HL-60/S4 (cell line): Measurements from ENCODE around the gene DDX54.

ENCODE experiments used
- in situ Hi-C: fragments of 300-500 bp; cut with MboI; formaldehyde crosslinking; loops from 2 replicates; pipeline ENCODE4 v1.14.3; 2022; ENCODE audit warnings: low sequenced_read_pairs

The DDX54 gene

DNA sequence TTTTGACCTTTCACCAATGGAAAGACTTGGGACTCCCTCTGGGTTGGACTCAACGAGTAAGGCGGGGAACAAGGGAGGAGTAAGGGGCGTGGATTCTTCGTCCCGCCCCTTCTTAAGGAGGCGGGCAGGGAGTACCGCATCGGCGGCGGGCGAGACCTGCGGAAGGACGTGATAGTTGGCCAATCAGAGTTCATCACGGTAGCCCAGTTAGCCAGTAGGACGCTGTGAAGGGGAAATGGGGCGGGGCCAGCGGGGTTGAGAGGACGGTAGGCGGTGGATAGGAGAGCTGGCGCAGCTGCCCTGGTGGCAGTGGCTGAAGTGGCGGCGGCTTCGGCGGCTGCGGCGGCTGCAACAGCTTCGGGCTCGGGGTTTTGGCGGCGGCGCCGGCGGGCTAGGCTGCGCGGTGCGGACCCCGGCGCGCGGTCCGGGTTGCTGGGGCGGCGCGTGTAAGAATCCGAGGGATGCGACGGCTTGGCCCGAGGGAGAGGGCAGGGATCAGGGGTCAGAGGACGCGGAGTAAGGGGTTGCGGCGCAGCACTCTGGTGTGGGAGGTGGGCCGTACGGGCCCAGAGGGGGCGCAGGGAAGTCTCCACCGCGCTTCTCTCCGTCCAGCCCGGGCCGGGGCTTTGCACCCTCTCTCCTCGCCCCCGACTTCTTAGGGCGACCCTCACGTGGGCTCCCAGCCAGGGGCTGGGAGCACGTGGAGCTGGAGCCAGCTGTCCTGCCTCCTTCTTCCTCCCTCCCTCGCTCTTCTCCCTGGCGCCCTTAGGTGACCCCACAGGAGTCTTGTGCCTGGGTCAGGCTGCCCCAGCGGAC is 36.1 kb upstream of the DDX54 start, which contains the start of gene TPCN1:
TPCN1 (plus strand) TSS at position 284 of the 816 bp plus-strand sequence. CDS start 5,389 bp downstream, outside the sequence.
- in situ Hi-C loops, result loop anchor here (25.0 kb wide), 1 partner anchor 641 kb away; no protein-coding TSS in a partner anchor

DNA sequence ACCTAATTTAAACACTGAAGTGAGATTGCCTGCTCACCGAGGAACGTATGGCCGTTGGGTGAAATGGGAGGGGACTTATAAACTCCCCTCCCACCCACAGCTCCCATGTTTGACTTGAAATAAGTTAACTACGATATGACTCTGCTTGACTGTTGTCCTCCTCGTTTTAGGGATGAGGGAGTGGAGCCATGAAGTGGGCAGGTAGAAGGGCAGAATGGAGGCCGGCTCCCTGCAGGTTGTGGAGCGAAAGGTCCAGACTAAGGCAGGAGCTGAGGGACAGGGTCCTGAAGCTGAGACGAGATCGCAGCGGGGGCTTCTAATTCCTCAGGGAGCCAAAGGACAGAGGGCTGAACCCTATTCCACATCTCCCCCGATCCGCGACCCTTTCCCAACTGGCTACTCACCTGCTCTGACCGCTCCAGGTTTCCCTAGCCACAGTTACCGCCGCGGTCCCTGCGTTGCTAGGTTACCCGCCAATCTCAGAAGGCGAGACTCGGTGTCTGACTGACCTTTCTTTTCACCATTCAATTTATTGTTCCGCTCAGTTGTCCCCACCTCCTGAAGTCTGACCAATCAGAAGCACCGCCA is 35.4 kb upstream of the DDX54 start:
- in situ Hi-C loops, result loop anchor here (25.0 kb wide), 1 partner anchor 642 kb away; no protein-coding TSS in a partner anchor

DNA sequence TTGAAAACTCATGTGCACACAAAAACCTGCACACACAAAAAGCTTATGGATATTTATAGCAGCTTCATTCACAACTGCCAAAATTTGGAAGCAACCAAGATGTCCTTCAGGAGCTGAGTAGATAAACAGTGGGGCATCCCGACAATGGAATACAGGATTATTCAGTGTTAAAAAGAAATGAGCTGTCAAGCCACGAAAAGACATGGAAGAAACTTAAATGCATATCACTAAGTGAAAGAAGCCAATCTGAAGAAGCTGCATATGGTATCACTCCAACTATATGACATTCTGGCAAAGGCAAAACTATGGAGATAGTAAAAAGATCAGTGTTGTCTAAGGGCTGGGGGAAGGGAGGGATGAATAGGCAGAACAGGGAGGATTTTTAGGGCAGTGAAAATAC is 30.7 kb upstream of the DDX54 start:
- in situ Hi-C loops, result loop anchor here (25.0 kb wide), 1 partner anchor 646 kb away; no protein-coding TSS in a partner anchor

DNA sequence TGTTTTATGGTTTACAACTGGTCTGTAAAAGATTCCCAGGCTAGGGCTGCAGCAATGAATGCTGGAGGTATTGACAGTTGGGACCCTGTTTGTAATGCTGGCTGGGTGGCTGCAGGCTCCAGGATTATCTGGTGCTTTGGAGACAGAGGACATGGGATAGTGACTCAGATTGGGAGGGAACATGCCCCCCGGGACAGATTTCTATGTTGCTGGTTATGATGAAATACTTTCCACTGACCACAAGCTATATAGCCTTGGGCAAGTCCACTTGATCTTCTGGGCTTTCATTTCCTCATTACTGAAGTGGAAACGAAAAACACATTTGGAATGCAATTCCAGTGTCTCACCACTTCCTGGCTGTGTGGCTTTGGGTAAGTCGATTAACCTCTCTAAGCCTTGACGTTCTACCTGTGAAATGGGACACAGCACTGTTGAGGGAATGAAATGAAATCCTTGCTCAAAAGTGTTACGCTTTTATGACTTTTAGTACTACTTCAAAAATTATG is 29.7 kb upstream of the DDX54 start:
- in situ Hi-C loops, result loop anchor here (25.0 kb wide), 1 partner anchor 647 kb away; no protein-coding TSS in a partner anchor

DNA sequence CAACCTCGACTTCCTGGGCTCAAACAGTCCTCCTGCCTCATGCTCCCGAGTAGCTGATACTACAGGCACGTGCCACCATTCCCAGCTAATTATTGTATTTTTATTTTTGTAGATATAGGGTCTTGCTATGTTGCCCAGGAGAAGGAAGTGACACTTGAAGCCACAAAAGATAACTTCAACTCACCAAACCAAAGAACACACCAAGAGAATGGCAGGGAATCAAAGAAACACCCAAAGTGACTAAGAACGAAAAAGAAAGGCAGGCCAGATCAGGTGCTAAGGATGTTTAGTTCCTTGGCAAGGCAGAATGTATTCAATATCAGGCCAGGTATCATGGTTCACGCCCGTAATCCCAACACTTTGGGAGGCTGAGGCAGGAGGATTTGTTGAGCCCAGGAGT is 25.9 kb upstream of the DDX54 start:
- in situ Hi-C loops, result loop anchor here (25.0 kb wide), 1 partner anchor 651 kb away; no protein-coding TSS in a partner anchor

DNA sequence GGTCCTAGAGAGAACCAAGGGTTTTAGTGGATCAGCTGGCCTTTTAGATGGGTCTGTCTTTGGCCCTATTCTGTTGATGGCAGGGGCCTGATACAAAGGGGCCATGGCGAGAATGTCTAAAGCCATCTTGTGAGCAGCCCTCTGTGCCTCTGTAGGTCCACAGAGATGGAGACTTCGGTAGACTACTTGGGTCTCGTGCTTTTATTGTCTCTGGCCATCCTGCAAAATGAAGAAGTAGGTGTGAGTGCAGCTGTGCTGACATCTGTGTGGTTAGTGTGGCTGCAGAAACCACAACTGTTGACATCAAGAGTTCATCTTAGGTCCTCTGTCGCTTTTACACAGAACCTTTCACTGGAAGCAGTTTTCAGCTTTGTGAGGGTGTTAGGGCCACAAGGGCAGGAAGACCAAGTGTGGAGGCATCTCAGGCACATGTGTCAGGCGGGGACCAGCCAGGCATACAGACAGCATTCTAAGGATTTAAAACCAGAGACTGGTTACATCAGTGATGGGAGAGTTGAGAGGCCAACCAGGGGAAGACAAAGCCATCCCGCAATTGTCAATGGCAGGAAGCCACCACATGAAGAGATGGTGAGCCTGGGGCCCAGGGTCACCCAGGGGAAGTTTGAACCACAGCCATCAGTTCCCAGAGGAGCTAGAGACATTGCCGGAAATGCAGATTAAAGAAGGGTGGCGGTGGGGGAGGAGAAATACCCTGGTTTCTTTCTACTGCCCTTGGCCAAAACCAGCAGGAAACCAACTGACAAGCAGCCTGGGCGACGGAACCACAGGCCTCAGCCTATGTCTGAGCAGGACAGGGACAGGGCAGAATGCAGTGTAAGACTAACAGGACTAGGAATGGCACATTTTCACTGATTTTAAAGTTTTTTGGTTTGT is 23.0 kb upstream of the DDX54 start:
- in situ Hi-C loops, result loop anchor here (10.0 to 25.0 kb wide), 2 partner anchors 207 to 654 kb away; no protein-coding TSS in a partner anchor

DNA sequence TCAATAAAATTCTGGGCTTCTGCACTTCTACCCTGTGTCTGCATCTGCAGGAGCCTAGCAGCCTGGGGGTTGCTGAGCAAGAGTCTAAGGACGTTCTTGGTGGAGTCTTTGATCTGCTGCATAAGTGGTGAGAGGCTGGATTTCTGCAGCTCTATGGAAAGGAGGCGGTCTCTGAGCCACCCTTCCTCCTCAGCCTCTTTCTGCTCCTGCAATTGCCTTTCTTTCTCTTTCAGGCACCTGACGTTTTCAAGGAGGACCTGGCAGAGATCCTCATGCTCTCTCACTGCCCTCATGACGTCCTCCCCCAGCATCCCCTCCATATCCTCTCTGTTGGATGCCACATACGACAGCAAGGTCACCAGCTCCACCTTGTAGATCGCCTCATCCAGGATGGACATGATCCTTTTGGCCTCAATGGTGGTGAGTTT is 22.3 kb upstream of the DDX54 start:
- in situ Hi-C loops, result loop anchor here (10.0 to 25.0 kb wide), 2 partner anchors 207 to 655 kb away; no protein-coding TSS in a partner anchor

DNA sequence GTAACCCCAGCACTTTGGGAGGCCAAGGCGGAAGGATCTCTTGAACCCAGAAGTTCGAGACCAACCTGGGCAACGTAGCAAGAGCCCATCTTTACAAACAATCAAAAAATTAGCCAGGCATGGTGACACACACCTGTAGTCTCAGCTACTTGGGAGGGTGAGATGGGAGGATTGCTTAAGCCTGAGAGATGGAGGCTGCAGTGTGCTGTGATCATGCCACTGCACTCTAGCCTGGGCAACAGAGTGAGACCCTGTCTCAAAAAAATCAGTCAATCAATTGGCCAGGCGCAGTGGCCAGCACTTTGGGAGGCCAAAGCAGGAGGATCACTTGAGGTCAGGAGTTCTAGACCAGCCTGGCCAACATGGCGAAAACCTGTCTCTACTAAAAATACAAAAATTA is 21.5 kb upstream of the DDX54 start:
- in situ Hi-C loops, result loop anchor here (10.0 to 25.0 kb wide), 2 partner anchors 208 to 655 kb away; no protein-coding TSS in a partner anchor

DNA sequence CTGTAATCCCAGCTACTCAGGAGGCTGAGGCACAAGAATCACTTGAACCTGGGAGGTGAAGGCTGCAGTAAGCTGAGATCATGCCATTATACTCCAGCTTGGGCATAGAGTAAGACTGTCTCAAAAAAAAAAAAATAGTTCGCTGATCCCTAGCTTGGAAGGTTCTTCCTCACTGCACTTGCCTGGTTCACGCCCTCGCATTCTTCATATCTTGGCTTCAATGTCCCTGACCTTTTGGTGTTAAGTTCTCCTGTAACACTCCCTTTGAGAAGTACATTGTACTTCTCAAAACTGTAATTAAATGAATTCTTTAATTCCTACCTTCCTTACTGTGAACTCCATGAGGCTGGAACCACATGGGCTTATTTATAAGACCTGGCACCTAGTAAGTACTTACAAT is 19.5 kb upstream of the DDX54 start:
- in situ Hi-C loops, result loop anchor here (10.0 to 25.0 kb wide), 2 partner anchors 210 to 657 kb away; no protein-coding TSS in a partner anchor

DNA sequence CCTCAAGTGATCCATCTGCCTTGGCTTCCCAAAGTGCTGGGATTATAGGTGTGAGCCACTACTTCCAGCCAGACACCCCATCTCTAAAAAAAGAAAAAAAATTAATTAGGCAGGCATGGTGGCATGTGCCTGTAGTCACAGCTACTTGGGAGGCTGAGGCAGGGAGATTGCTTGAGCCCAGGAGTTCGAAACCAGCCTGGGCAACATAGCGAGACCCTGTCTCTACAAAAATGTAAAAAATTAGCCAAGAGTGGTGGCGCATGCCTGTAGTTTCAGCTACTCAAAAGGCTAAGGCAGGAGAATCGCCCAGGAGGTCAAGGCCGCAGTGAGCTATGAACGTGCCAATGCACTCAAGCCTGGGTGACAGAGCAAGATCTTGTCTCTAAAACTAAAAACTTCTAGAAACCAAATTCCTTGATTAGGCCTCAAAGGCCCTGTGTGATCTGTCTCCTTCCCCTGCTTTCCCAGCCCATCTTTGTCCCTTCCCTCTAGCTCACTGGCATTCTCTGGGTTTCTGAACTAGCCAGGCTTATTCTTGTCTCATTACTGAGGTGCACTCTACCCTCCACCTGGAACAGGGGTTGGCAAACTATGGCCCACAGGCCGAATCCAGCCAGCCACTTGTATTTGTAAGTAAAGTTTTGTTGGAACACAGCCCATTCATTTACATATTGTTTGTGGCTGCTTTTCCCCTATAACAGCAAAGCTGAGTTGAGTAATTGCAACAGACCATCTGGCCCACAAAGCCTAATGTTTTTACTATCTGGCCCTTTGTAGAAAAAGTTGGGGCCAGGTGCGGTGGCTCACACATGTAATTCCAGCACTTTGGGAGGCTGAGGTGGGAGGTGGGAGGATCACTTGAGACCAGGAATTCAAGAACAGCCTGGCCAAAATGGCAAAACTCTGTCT is 18.8 kb upstream of the DDX54 start:
- in situ Hi-C loops, result loop anchor here (10.0 to 25.0 kb wide), 2 partner anchors 211 to 658 kb away; no protein-coding TSS in a partner anchor

DNA sequence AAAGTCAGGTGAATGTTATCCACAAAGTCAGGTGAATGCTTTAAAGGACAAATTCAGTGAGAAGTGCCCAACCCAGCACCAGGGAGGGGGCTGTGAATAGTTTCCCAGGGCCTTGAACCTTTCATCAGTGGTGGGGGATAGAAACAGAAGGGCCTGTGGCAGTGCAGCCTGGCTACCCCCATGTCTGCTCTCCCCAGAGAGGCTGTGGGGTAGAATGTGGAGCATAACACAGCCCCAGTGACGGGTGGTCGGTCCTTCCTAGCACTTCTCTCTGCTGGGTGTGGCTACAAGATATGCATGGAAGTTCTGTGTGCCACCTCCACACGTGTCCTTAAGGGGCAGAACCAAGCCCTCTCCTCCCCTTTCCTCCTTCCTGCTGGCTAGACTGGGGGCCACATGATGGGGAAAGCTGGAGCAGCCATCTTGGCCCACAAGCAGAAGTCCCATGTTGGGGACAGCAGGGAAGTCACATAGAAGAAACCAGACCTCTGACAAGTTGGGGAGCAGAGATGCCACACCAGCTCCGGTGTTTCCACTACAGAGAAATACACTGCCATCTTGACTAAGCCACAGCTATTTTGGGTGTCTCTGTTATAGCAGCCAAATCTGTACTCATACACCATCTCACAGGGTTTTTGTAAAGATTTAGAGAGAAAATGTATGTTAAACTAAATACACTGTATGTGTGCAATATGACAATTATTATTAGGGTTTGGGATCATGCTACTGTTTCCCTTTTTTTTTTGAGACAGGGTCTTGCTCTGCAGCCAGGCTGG is 17.2 kb upstream of the DDX54 start:
- in situ Hi-C loops, result loop anchor here (10.0 to 25.0 kb wide), 2 partner anchors 212 to 660 kb away; no protein-coding TSS in a partner anchor

DNA sequence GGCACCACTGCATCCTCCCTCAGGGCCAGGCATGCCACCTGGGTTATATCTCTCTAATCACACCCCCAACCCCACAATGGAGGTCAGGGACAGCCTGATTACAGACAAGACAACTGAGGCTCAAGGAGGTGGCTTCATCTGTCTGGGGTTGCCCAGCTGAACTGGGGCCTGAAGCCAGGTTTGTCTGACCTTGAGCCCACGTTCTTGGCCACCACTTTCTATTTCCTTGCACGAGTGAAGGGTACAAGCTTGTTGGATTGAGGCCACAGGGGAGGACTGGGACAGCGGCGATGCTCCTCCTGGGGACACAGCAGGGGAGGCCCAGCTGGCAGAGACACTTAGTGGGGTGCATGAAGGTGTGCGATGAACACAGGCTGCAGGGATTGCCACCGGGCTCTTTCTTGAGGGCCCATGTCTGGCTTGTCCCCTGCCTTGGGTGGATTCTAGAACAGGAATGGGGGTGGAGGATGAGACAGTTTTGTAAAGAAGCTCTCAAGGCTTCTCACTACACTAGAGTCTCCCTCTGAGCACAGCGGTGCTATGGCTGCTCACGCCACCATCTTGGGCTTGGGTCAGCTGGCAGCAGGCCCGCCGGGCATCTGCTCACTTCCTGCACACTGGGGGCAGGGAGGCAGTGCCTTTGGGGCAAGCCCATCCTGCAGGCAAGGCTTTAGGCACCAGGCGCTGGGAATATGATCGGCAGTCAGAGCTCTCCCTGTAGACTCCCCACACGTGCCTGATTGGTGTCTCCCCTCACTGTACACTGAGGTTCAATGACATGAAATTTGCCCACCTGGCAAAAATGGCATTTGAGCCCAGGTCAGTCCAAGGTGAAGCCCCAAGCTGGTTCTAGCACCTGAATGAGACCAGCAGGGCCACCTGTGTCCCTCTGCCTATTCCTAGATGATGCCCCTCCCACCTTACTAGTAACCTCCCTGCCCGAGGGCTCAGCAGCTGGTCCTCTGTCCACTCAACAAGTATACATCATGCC is 16.2 kb upstream of the DDX54 start:
- in situ Hi-C loops, result loop anchor here (10.0 to 25.0 kb wide), 2 partner anchors 213 to 661 kb away; no protein-coding TSS in a partner anchor

DNA sequence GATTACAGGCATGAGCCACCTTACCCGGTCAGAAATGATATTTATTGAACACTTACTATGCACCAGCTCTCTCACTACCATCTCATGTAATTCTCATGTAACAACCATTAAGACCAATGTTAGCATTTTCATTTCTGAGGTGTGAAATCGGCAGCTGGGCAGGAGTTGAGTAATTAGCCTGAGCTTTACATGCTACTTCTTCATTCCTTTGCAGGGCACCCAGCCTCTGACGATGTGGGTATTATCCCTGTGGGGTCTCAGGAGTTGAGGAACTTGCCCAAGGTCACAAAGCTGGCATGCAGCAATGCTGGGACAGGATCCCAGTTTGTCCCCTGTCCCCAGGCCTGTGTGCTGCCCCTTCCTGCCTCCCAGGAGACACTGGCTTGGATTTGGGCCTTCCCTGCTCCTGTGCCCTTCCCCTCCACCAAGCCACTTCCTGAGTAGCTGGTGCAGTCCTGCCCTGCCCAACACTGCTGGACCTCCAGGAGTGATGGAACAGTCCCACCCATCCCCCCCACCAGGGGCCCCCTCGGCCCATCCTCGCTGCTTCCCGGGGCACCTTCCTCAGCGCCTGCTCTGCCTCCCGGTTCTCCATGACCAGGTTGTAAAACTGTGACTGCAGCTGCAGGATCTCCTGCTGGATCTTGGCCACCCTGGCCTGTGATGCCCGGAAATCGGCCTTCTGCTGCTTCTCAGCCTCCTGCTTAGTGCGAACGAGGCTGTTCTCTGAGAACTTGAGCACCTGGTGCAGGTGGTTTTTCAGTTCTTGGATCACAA is 14.9 kb upstream of the DDX54 start:
- in situ Hi-C loops, result loop anchor here (10.0 to 25.0 kb wide), 2 partner anchors 215 to 662 kb away; no protein-coding TSS in a partner anchor

DNA sequence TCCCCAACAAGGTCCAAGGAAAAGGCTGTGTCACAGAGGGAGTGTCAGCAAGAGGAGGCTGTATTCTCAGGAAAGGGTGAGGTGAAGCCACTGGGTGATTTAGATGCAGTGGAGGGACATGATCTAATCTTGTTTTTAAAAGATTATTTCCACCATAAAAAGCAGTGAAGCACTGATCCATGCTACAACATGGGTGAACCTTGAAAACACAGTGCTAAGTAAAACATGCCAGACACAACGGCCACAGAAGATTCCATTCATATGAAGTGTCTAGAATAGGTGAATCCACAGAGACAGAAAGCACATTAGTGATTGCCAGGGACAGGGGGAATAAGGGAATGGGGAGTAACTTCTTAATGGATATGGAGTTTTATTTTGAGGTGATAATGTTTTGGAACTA is 13.0 kb upstream of the DDX54 start:
- in situ Hi-C loops, result loop anchor here (10.0 kb wide), 1 partner anchor 237 kb away; no protein-coding TSS in a partner anchor

DNA sequence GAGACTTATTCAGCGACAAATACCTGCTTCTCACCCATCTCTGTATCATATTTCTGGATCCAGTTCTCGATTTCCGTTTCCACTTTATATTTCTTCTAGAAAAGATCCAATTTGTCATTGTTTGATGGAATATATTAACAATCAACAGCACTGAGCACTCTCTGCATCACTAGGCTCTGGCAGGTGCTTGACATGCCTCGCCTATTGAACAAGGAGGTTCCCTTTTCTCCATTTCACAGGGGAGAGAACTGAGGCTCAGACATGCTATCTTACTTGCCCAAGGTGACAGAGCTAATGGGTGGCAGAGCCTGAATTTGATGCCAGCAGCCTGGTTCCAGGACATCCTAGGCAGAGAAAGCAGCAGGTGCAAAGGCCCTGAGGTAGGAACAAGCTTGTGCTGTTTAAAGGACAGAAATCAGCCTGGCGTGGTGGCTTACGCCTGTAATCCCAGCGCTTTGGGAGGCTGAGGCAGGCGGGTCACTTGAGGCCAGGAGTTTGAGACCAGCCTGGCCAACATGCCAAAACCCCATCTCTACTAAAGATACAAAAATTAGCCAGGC is 12.3 kb upstream of the DDX54 start:
- in situ Hi-C loops, result loop anchor here (10.0 kb wide), 1 partner anchor 237 kb away; no protein-coding TSS in a partner anchor

DNA sequence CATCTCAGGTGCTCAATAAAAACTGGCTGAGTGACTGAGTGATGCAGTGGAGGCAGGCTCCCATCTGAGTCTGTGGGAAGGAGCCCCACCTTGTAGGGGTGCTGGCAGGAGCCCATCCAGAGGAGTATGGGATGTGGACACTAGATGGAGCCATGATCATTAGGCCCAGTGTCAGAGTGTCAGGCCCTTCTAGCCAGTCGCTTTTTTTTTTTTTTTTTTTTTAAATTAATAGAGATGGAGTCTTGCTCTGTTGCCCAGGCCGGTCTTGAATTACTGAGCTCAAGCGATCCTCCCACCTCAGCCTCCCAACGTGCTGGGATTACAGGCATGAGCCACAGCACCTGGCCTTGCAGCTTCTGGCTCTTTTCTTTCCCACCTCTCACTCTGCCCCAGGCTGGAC is 11.7 kb upstream of the DDX54 start:
- in situ Hi-C loops, result loop anchor here (10.0 kb wide), 1 partner anchor 238 kb away; no protein-coding TSS in a partner anchor
